HepG2 (cell line): ENCODE data around the gene IMP3. TPM values are rescaled to one million over a fixed set of nuclear protein-coding genes. Genes with fewer than 3 reads are reported as not detected.

ENCODE experiments used
- ARID5B ChIP-seq: IDR thresholded peaks from 2 replicates; pipeline ENCODE4 v1.4.0; 2020; ENCODE audit warnings: mild to moderate bottlenecking, missing genetic modification reagents
- ATF7-NPFF ChIP-seq: sonication (generic); formaldehyde crosslinking; IDR thresholded peaks from 2 replicates; pipeline ENCODE4 v1.8.1; 2023; ENCODE audit warnings: mild to moderate bottlenecking, low read depth, missing genetic modification reagents, moderate library complexity
- DNMT1 ChIP-seq: sonication (generic); formaldehyde crosslinking; IDR thresholded peaks from 2 replicates; pipeline ENCODE4 v1.5.1; 2020; ENCODE audit warnings: mild to moderate bottlenecking, missing genetic modification reagents
- ELF3 ChIP-seq: IDR thresholded peaks from 2 replicates; pipeline ENCODE4 v1.6.1; 2016; ENCODE audit warnings: missing genetic modification reagents, missing compliant biosample characterization
- FOXM1 ChIP-seq: sonication (generic); formaldehyde crosslinking; IDR thresholded peaks from 2 replicates; pipeline ENCODE4 v1.5.0; 2020; ENCODE audit warnings: missing genetic modification reagents
- GATAD1 ChIP-seq: IDR thresholded peaks from 2 replicates; pipeline ENCODE4 v1.6.1; 2016; ENCODE audit warnings: missing genetic modification reagents, missing compliant biosample characterization
- MTA1 ChIP-seq: sonication (generic); formaldehyde crosslinking; IDR thresholded peaks from 2 replicates; pipeline ENCODE4 v1.4.0; 2020; ENCODE audit warnings: missing genetic modification reagents, mild to moderate bottlenecking, borderline replicate concordance
- MTF2 ChIP-seq: sonication (generic); formaldehyde crosslinking; IDR thresholded peaks from 2 replicates; pipeline ENCODE4 v1.5.0; 2020; ENCODE audit warnings: missing genetic modification reagents, borderline replicate concordance
- PCBP1 ChIP-seq: fragments of 200-400 bp; formaldehyde crosslinking; IDR thresholded peaks from 2 replicates; pipeline ENCODE4 v1.6.1; 2017; ENCODE audit warnings: mild to moderate bottlenecking, low read depth, low read length, borderline replicate concordance
- PHF5A ChIP-seq: IDR thresholded peaks from one replicate; pipeline ENCODE4 v1.6.1; 2018; ENCODE audit warnings: low read depth, missing genetic modification reagents; ENCODE audit not compliant: unreplicated experiment
- POLR2AphosphoS5 ChIP-seq: IDR thresholded peaks from 2 replicates; pipeline ENCODE4 v1.6.1; 2012; ENCODE audit warnings: low read depth, low read length
- PRMT3 ChIP-seq: sonication (generic); formaldehyde crosslinking; IDR thresholded peaks from 2 replicates; pipeline ENCODE4 v1.8.1; 2022; ENCODE audit warnings: low read depth, mild to moderate bottlenecking, moderate library complexity, missing genetic modification reagents, borderline replicate concordance
- SALL2 ChIP-seq: sonication (generic); formaldehyde crosslinking; IDR thresholded peaks from 2 replicates; pipeline ENCODE4 v1.8.1; 2023; ENCODE audit warnings: mild to moderate bottlenecking, missing genetic modification reagents, inconsistent platforms
- SMYD3 ChIP-seq: sonication (generic); formaldehyde crosslinking; IDR thresholded peaks from 2 replicates; pipeline ENCODE4 v1.8.1; 2023; ENCODE audit warnings: mild to moderate bottlenecking, missing genetic modification reagents
- SOX13 ChIP-seq, 3 experiments: fragments of 450-650 bp in 1 of 3; sonication (generic) in 1 of 3; formaldehyde crosslinking in 1 of 3; IDR thresholded peaks in 2 of 3; conservative IDR thresholded peaks in 1 of 3; 2 replicates each; pipeline versions ENCODE4 v1.5.0 to v1.6.1; 2016 to 2020; ENCODE audit warnings: antibody characterized with exemption in 1 of 3, mild to moderate bottlenecking in 1 of 3, missing compliant biosample characterization in 1 of 3, missing genetic modification reagents in 1 of 3, moderate library complexity in 1 of 3
- ZKSCAN5 ChIP-seq: sonication (generic); formaldehyde crosslinking; IDR thresholded peaks from 2 replicates; pipeline ENCODE4 v1.5.1; 2020; ENCODE audit warnings: mild to moderate bottlenecking, missing genetic modification reagents
- ZMYM2 ChIP-seq: sonication (generic); formaldehyde crosslinking; IDR thresholded peaks from 2 replicates; pipeline ENCODE4 v1.8.0; 2022; ENCODE audit warnings: mild to moderate bottlenecking, missing genetic modification reagents
- ZNF205 ChIP-seq: IDR thresholded peaks from 2 replicates; pipeline ENCODE4 v1.6.1; 2018; ENCODE audit warnings: missing biosample characterization, missing genetic modification reagents
- ZNF501 ChIP-seq: sonication (generic); formaldehyde crosslinking; IDR thresholded peaks from 2 replicates; pipeline ENCODE4 v1.5.1; 2020; ENCODE audit warnings: mild to moderate bottlenecking, moderate library complexity, missing genetic modification reagents
- ZNF691 ChIP-seq: sonication (generic); formaldehyde crosslinking; IDR thresholded peaks from 2 replicates; pipeline ENCODE4 v1.4.0; 2020; ENCODE audit warnings: missing genetic modification reagents, low read depth, mild to moderate bottlenecking, borderline replicate concordance
- ZNF768 ChIP-seq: sonication (generic); formaldehyde crosslinking; IDR thresholded peaks from 2 replicates; pipeline ENCODE4 v1.4.0; 2020; ENCODE audit warnings: missing genetic modification reagents
- ZNF770 ChIP-seq: sonication (generic); formaldehyde crosslinking; IDR thresholded peaks from 2 replicates; pipeline ENCODE4 v1.5.0; 2020; ENCODE audit warnings: mild to moderate bottlenecking, missing genetic modification reagents
- ZNF850 ChIP-seq: sonication (generic); formaldehyde crosslinking; conservative IDR thresholded peaks from 2 replicates; pipeline ENCODE4 v1.9.0; 2021; ENCODE audit warnings: mild to moderate bottlenecking, missing genetic modification reagents
- polyA plus RNA-seq, 8 experiments: library from polyadenylated mRNA; depleted of rRNA in 3 of 8; stranded (reverse) in 7 of 8; unstranded in 1 of 8; fragments of >200 nt; fragmentation: Illumina TruSeq in 4 of 8; extraction: Trizol in 4 of 8; gene quantifications; 2 replicates each; pipeline versions ENCODE4 v1.2.1 to v1.2.3, GENCODE V29; 2011 to 2016; ENCODE audit warnings: low read depth in 4 of 8, missing spikeins in 1 of 8, mixed read lengths in 1 of 8; ENCODE audit not compliant: insufficient read depth in 1 of 8
- total RNA-seq, 5 experiments: library from RNA; depleted of rRNA; stranded (reverse); fragments of >200 nt; fragmentation: Illumina TruSeq; extraction: Trizol; gene quantifications; 2 replicates each; pipeline ENCODE4 v1.2.3, GENCODE V29; 2016; ENCODE audit warnings: low read depth in 1 of 5

IMP3 gene
- total and polyA plus RNA-seq, 2 of the 13 experiments (the other 11 are each of a cell fraction or from before 2014, with no cell fraction given), result 38.3 to 143 TPM

- TF ChIP-seq ZNF768 (no peak; the same call in 1 of the 2 replicates), PHF5A (CRISPR knock-in tag) (peak; percentile 62), POLR2AphosphoS5 (peak; percentile 89), SALL2 (CRISPR knock-in tag) (peak; percentile 51; the same call in 1 of the 2 replicates), ZMYM2 (CRISPR knock-in tag) (peak; percentile 86), ATF7-NPFF (CRISPR knock-in tag) (peak; percentile 89), PCBP1 (no peak), ARID5B (peak; percentile 65), GATAD1 (CRISPR knock-in tag) (peak; percentile 82), ELF3 (CRISPR knock-in tag) (peak; percentile 99), FOXM1 (CRISPR knock-in tag) (no peak), ZKSCAN5 (no peak), MTF2 (no peak), SMYD3 (CRISPR knock-in tag) (no peak), ZNF850 (CRISPR knock-in tag) (peak; percentile 68; the same call in 1 of the 2 replicates), ZNF501 (CRISPR knock-in tag) (peak; percentile 87), ZNF770 (CRISPR knock-in tag) (no peak; the same call in none of the 2 replicates), PRMT3 (no peak), DNMT1 (CRISPR knock-in tag) (no peak), ZNF205 (no peak), MTA1 (peak; percentile 60; the same call in 1 of the 2 replicates), ZNF691 (CRISPR knock-in tag) (peak; percentile 80), SOX13 (IDR thresholded peaks at IDR 0.05) (no peak), SOX13 (CRISPR knock-in tag; conservative IDR thresholded peaks at IDR 0.05 in 1 of 2, IDR thresholded peaks at IDR 0.05 in 1 of 2) (peak in 1 of 2 experiments; percentile 20; a peak in 1 of 4 replicates)
These were observed 14.3 kb downstream of the IMP3 start, which contains the start of gene SNUPN (continued) for GRCh38 chr15:75625542-75626347.
